IPS-NIHi7 (cell line): ENCODE measurements around the gene PRKD1.

Experiments
- DNase-seq: peaks from one replicate; pipeline ENCODE4 v3.0.0; 2012; ENCODE audit warnings: mixed read lengths; ENCODE audit errors: extremely low spot score

Gene PRKD1

GRCh38 chr14:29838752-29839151 lies 88.9 kb downstream of the PRKD1 start:
- no peak for DNase-seq

- no peak for DNase-seq
Observed at GRCh38 chr14:29836395-29836794, 91.3 kb downstream of the PRKD1 start.

DNA sequence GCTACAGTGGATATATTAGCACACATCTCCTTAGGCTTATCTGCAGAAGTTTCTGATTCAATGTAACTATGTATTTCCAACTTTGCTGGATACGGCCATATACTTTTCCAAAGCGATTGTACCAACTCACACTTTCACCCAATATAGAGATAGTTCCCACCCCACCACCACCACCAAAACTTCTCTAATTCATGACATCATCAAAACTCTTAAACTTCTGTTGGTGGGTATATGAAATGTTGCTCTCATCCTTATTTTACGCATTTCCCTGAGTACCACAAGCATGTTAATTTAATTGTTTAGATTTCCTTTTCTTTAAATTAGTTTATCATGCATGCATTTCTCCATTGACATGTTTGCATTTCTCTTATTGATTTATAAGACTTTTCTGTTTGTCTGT lies 95.6 kb downstream of the PRKD1 start:
- no peak for DNase-seq

- DNase-seq: no peak
Observed at GRCh38 chr14:29829851-29830250, 97.8 kb downstream of the PRKD1 start.

- DNase-seq: no peak
Observed at GRCh38 chr14:29823816-29824215, 103.8 kb downstream of the PRKD1 start.

- no peak for DNase-seq
Observed at GRCh38 chr14:29822430-29822709, 105.3 kb downstream of the PRKD1 start.

- DNase-seq: no peak
Observed at GRCh38 chr14:29821661-29822429, 105.8 kb downstream of the PRKD1 start.

DNA sequence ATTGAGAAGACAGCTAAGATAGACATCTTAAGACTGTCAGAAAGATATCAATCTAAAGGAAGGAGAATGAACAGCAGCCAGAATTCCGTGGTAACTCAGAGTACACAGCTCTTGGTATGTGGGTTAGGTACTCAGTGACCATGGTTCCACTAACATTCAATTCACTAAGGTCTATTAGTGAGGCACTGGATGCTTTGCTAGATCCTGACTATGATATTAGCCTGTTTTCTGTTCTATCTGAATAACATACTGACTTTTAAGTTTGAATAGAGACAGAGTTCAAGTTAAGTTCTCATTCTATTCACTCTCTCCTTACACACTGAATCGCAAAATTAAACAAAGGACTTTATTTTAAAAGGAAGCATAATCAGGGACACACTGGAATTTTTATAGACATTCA lies 106.4 kb downstream of the PRKD1 start:
- DNase-seq: no peak

- no peak for DNase-seq
Observed at GRCh38 chr14:29820785-29821184, 106.9 kb downstream of the PRKD1 start.

GRCh38 chr14:29817767-29818405 lies 109.8 kb downstream of the PRKD1 start:
- DNase-seq: no peak

- DNase-seq: no peak
Observed at GRCh38 chr14:29815016-29815674, 112.5 kb downstream of the PRKD1 start.

DNA sequence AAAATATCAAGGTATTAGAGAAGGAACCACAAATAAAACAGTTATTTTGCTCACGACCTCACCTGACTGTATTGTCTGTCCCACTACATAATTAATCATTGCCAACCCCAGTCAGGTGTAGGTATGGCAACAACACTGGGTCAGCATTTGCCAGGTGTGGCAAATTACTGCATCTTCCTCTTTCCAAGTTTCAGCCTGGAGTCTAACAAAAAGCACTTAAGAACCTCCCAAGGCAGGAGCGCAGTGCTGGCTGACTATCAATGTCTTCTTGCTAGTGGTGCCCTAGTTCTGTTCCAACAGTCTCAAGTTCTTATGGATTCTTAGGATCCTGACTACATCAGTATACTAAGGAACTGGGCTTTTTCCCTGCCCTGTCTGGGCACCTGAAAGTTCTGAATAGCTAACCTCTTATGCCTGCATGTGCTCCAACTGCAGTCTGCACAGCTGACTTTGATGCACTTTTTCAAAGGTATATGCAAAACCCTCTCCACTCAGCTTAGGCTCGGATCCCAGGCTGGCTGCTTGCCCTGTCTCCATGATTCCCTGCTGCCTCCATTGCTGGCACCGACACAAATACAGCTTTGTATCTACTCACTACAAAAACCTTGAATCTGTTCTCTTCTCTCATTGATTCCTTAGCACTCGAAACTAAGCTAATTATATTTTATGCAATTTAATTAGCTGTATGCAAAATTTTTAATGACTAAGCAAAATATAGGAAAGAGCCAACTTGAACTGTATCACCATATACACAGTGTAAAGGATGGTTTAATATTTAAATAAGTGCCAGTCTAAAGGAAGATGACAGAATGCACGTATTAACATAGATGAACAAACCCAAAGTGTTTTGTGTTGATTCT lies 113.3 kb downstream of the PRKD1 start:
- DNase-seq: no peak

GRCh38 chr14:29810682-29811081 lies 117.0 kb downstream of the PRKD1 start:
- no peak for DNase-seq

GRCh38 chr14:29810064-29810463 lies 117.6 kb downstream of the PRKD1 start:
- DNase-seq: no peak

DNA sequence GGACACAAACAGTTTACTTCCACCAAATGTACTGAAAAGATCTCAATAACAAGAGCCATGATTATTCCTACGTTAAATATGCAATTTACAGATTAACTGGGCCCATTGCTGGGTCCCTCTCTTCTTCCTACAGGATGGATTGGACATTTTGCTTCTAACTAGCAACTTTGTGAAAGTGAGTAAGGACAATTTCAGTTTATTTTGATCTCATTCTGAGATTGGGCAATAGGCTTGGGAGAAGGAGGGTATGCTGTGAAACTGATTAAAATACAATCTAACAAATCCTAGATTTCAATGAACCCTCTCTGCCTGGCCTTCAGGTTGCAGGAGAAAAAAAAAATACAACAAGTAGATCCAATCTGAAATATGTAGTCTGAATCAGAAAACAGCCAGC lies 121.5 kb downstream of the PRKD1 start:
- no peak for DNase-seq

DNA sequence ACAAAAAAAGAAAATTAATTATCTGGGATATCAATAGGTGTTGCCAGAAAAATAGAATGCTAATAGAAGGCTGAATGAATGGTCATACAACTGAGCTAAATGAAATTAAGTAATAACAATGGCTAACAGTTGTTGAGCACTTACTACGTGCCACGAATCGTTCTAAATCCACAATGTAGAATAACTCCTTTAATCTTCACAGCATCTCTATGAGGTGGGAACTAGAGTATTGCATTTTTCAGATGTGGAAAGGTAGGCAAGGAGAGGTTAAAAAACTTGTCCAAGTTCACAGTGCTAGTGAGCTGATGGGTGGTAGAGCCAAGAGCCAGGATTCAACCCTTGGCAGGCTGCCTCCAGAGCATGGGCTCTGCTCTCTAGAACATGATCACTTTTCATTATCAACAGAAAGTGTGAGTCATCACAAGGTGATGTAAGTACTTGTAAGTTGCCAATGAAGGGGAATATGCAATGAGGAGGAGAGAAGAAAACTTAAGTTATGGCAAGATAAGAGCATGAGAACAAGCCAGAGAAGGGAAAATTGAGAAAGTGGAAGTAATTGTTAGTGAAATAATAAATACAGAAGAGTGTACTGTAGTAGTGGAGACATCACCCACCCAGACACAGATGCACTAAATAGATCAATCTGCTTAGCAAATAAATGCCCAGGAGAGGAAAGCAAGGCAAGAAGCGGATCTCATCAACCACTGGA lies 122.1 kb downstream of the PRKD1 start:
- peak; percentile 27 for DNase-seq

DNA sequence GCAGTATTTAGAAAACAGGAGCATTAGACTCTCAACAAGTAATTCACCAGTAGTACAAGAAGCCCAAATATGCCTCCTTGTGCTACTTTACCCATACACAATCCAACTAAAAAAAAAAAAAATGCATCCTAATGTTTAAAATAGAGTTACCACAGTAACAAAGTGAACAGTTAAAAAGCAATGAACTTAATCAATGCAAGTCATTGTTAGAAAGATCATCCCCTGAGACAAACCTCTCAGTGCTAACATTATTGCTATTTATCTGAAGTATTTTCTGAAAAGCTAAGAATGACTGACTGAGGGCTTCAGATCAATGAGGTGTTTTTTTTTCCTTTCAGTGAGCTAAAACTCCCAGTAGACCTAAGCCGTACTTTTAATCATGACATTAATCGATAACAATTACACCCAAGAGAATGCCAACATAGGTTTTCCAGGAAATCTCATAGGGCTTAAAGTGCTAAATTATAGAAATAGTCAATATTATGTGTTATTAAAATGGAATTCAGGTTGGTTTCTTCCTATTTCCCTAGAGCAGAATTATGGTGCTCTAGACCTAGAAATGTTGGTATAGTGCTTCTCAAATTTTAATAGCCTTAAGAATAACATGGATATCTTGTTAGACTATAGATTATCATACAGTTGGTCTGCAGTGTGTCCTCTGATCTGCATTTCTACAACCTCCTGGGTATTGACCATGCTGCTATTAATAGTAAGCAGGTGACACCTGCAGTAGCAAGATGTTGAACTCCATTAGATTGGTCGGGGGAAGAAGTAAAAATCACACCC lies 123.0 kb downstream of the PRKD1 start:
- no peak for DNase-seq

- DNase-seq: no peak
Observed at GRCh38 chr14:29803045-29803444, 124.6 kb downstream of the PRKD1 start.

DNA sequence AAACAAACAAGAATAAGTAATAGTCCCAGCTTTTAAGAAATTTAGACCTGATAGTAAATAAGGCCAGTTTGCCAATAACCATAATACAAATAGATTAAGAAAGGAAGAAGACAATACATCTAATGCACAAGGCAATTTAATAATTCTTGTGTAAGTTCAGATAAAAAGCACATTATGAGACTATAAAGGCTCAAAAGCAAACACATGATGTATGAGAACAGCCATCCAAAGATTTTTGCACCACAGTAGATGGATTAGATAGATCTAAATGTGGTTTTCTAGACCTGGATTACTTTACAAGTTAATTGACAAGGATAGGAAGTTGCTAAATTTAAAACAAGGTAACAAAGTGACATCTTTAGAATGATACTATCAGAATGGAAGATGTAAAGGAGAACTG lies 125.4 kb downstream of the PRKD1 start:
- DNase-seq: no peak

DNA sequence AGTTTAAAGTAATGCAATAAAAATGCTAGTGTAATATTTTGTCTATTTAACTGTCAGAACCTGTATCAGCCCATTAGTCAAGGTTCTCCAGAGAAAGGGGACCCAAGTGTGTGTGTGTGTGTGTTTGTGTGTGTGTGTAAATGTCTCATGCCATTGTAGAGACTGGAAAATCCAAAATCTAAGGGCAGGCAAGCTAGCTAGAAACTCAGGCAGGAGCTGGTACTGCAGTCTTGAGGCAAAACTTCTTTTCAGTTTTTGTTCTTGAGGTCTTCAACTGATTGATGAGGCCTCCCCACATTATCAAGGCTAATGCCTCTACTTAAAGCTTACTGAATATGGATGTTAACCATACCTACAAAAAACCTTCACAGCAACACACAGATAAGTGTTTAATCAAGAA lies 126.7 kb downstream of the PRKD1 start:
- DNase-seq: no peak
